A549 treated with Mapracorat at 1 μM for 4 hours (cell line): Measurements from ENCODE around the gene CPNE6. TPM values are rescaled to one million over a fixed set of nuclear protein-coding genes. Genes with fewer than 3 reads are reported as not detected.

Source experiments
- total RNA-seq: library from RNA; stranded (reverse); fragments of 200-300 nt; extraction: Qiagen RNA extraction; gene quantifications from 5 replicates; pipeline ENCODE4 v1.2.3, GENCODE V29; 2022

CPNE6 gene
- not detected in 5 replicates for total RNA-seq

DNA sequence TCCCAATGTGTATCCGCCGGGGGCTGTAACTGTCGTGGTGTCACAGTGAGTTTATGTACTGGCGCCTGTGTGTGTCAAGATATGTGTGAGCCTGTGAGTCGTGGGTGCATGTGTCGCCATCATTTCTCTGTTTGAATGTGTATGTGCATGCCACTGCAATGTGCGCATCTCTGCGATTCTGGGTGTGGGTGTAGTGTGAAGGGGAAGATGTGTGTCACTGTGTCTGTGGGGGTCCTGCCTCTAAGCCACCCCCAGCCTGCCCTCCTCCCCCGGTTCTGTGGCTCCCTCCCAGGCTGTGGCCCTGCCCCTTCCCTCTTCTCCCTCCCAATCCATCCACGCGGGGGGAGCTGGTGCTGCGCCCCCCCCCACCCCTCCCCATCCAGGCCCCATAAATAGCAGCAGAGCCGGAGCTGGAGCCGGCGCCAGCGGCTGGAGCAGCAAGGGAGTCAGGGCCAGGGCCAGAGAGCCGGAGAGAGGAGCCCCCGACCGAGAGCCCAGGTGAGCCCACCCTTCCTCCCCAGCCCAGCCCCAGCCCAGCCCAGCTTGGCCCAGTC is at the start of gene CPNE6:
Gene CPNE6 (plus strand): TSS at position 419 of the 554 bp plus-strand sequence. CDS start 1,375 bp downstream, outside the sequence.

DNA sequence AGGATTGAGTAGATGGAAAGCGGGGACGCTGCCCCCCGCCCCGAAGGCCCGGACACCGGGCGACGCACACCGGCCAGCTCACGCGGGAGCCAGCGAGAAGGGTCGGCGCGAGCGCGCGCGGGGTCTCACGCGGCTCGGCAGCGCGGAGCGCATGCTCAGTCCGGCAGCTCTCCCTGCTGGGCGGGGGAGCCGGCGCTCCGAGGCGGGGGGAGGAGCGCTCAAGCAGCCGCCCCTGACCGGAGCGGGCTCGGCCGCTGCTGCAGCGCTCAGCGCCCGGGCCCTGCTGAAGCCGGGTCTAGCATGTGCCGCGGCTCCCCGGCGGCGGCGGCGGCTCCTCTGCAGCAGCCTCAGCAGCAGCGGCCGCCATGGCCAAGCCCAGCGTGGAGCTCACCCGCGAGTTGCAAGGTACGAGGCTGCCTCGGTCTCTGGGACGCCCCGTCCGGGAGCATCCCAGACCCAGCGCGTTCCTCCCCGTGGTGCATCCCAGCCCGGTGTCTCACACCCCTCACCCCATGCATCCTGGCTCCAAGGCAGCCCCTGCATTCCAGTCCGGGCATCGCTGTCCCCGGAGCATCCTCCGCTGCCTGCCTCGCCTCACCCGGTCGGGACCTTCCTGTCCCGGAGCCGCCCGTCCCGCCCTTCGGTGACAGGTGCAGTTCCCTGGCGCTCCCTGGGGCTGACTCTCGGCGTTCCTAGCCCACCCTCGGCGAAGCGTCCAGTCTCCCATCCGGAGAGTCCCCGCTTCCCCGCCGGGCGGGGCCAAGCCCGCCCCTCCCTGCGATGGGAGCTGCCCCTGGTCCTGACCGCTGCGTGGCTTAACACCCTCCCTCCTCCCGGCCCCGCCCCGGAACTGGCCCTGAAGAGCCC is 19.3 kb upstream of the CPNE6 start, which contains the start of gene CARMIL3:
Gene CARMIL3 (plus strand): TSS at position 221 of the 867 bp plus-strand sequence. CDS start 145 bp downstream, at position 366.

DNA sequence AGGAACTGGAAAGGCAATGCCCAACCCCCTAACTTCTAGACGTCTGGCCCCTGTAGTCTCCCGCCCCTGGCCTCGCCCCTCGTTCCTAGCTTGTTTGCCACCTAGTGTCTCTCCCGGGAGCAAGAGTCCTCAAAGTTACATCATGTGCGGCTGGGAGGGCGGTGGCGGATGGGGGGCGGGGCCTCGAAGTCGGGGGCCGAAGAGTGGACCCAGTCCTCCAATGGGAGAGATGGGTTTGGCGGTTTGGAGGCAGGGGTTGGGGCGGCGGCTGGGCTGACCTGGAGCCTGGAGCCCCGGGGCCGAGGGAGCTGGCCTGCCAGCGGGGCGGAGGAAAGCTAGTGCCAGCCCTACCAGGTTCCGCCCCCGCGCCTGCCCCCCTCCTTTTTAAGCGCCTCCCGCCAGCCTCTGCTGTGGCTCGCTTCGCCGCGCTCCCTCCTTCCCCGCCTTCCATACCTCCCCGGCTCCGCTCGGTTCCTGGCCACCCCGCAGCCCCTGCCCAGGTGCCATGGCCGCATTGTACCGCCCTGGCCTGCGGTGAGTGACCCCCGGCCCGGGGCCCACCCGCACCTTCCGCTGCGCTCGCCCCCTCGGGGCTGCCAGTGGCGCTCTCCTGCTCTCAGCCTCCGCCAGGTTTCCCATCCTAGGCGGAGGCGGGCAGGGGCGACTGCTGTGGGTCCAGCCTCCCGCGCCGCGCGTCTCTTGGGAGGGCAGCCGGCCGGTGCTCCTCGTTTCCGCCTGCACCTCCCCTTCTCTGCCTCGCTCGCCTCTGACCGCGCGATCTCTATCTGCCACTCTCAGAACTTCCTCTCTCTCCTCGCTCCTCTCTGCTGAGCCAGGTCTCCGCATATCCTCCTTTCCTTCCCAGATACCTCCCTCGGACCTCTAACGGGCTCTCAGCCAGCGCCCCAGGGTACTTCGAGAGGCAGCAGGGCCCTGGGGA is 22.8 kb downstream of the CPNE6 start, which contains the start of gene PCK2:
Gene PCK2 (plus strand): TSS at position 411 of the 940 bp plus-strand sequence. CDS start 95 bp downstream, at position 506.

DNA sequence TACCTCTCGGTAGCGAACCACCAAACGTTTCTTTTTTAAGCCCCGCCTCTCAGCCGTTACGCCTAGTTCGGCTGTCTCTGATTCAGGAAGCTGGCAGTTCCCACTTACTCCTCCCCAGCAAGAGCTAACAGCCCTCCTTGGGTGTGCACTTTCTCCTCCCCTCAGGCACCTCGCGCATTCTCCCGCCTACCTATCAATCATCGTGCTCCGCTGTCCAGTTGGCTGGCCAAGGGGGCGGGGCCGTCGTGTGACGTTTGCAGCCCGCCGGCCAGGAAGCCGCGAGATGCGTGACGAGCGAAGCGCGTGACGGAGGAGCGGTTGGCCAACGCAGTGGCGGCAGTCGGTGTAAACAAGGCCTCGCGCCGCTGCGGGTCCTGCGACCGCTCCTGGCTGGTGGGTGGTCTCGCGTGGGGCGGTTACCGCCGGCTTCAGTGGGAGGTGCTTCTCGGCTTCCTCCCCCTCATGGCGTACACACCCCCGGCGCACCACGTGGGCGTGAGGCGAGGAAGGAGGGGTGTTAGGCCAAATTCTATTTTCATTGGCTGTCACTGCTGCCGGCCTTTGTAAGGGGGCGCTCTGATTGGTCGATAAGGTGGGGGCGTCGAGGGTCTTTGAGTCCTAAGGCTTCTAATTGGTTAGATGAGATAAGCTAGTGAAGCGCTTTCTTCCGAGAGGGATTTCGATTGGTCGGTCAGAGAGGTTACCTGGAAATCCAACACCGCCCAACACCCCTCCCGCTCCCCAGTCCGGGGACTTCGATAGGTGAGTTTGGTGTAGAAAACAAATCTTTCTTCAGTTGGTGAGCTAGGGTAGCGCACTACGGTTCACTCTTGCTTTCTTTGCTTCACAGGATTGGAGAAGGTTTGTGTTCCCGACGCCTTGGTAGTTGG is 43.4 kb downstream of the CPNE6 start, which contains the start of the genes DCAF11 and NRL:
Gene DCAF11 (plus strand): TSS at position 246 of the 890 bp plus-strand sequence. CDS start 818 bp downstream, outside the sequence.
Gene NRL (minus strand): TSS at position 418 of the 890 bp plus-strand sequence. CDS start 32,101 bp downstream, outside the sequence.

Other genes starting within 250 kb of the CPNE6 start
- 42.8 to 50.0 TPM (median 43.6 TPM) in 5 replicates for gene DHRS4, start 117.8 kb upstream of the CPNE6 start, total RNA-seq
- gene DHRS4L2, start 82.6 kb upstream of the CPNE6 start, total RNA-seq: 25.5 to 34.0 TPM (median 29.6 TPM) in 5 replicates
- gene CARMIL3, start 19.6 kb upstream of the CPNE6 start, total RNA-seq: 0.35 to 0.74 TPM (median 0.53 TPM) in 5 replicates
- 15.0 to 21.2 TPM (median 19.3 TPM) in 5 replicates for gene PCK2, start 22.7 kb downstream of the CPNE6 start, total RNA-seq
- 20.8 to 22.4 TPM (median 21.9 TPM) in 5 replicates for gene DCAF11, start 43.2 kb downstream of the CPNE6 start, total RNA-seq
- 0.56 to 1.1 TPM (median 0.84 TPM) in 5 replicates for gene NRL, start 43.4 kb downstream of the CPNE6 start, total RNA-seq
- gene FITM1, start 59.1 kb downstream of the CPNE6 start, total RNA-seq: 0.13 to 0.19 TPM in 2 of 5 replicates, not detected in the others
- 159 to 187 TPM (median 162 TPM) in 5 replicates for gene PSME1, start 64.6 kb downstream of the CPNE6 start, total RNA-seq
- gene EMC9, start 70.0 kb downstream of the CPNE6 start, total RNA-seq: 45.7 to 62.3 TPM (median 60.1 TPM) in 5 replicates
- 151 to 185 TPM (median 159 TPM) in 5 replicates for gene PSME2, start 75.0 kb downstream of the CPNE6 start, total RNA-seq
- gene RNF31, start 75.9 kb downstream of the CPNE6 start, total RNA-seq: 19.9 to 35.1 TPM (median 34.3 TPM) in 5 replicates
- gene IRF9, start 89.7 kb downstream of the CPNE6 start, total RNA-seq: 16.8 to 21.0 TPM (median 17.7 TPM) in 5 replicates
- gene REC8, start 100.5 kb downstream of the CPNE6 start, total RNA-seq: 3.3 to 6.5 TPM (median 5.3 TPM) in 5 replicates
- 72.5 to 89.6 TPM (median 84.6 TPM) in 5 replicates for gene IPO4, start 117.3 kb downstream of the CPNE6 start, total RNA-seq
- 58.4 to 64.8 TPM (median 63.8 TPM) in 5 replicates for gene TM9SF1, start 123.9 kb downstream of the CPNE6 start, total RNA-seq
- gene TSSK4, start 134.1 kb downstream of the CPNE6 start, total RNA-seq: not detected in 5 replicates
- 75.9 to 98.1 TPM (median 81.6 TPM) in 5 replicates for gene CHMP4A, start 141.9 kb downstream of the CPNE6 start, total RNA-seq
- gene MDP1, start 144.5 kb downstream of the CPNE6 start, total RNA-seq: 29.1 to 34.2 TPM (median 30.7 TPM) in 5 replicates
- gene NEDD8, start 160.8 kb downstream of the CPNE6 start, total RNA-seq: 450 to 490 TPM (median 458 TPM) in 5 replicates
- 54.1 to 66.3 TPM (median 57.2 TPM) in 5 replicates for gene GMPR2, start 161.4 kb downstream of the CPNE6 start, total RNA-seq
- gene TINF2, start 171.1 kb downstream of the CPNE6 start, total RNA-seq: 34.4 to 39.3 TPM (median 36.4 TPM) in 5 replicates
- gene TGM1, start 191.6 kb downstream of the CPNE6 start, total RNA-seq: 0.89 to 1.9 TPM (median 1.4 TPM) in 5 replicates
- gene RABGGTA, start 200.0 kb downstream of the CPNE6 start, total RNA-seq: 15.5 to 19.8 TPM (median 17.5 TPM) in 5 replicates
- gene DHRS1, start 228.2 kb downstream of the CPNE6 start, total RNA-seq: 10.4 to 14.5 TPM (median 11.6 TPM) in 5 replicates
- gene NOP9, start 228.3 kb downstream of the CPNE6 start, total RNA-seq: 13.5 to 16.8 TPM (median 15.9 TPM) in 5 replicates
- gene CIDEB, start 236.4 kb downstream of the CPNE6 start, total RNA-seq: 0.08 to 0.24 TPM (median 0.17 TPM) in 5 replicates
- gene LTB4R2, start 238.6 kb downstream of the CPNE6 start, total RNA-seq: 2.1 to 5.7 TPM (median 4.5 TPM) in 5 replicates
- 4.4 to 7.8 TPM (median 5.9 TPM) in 5 replicates for gene LTB4R, start 239.9 kb downstream of the CPNE6 start, total RNA-seq